Neural cell (in vitro differentiated cells): ENCODE measurements around the gene DPP6. TPM values are rescaled to one million over a fixed set of nuclear protein-coding genes. Genes with fewer than 3 reads are reported as not detected.

ENCODE experiments used
- H2AFZ ChIP-seq: fragments of 200-600, 300-800 bp; sonication (generic), shearing (Covaris generic); 2 replicates; pipeline ENCODE4 v1.6.0; 2014; ENCODE audit warnings: low read depth, mild to moderate bottlenecking, antibody characterized with exemption, low read length, moderate library complexity
- H3F3A ChIP-seq: fragments of 200-600 bp; shearing (Covaris generic); 2 replicates; pipeline ENCODE4 v1.6.1; 2016; ENCODE audit warnings: mild to moderate bottlenecking, moderate library complexity, mixed read lengths, antibody characterized with exemption, low read length; ENCODE audit not compliant: insufficient read depth, poor library complexity, severe bottlenecking
- H3K27ac ChIP-seq: fragments of 200-600, 300-800 bp; sonication (generic), shearing (Covaris generic); 2 replicates; pipeline ENCODE4 v1.5.1; 2014; ENCODE audit warnings: mild to moderate bottlenecking, low read length, moderate library complexity
- H3K27me3 ChIP-seq: fragments of 300-800, 200-600 bp; sonication (generic), shearing (Covaris generic); 2 replicates; pipeline ENCODE4 v1.6.0; 2014; ENCODE audit warnings: mild to moderate bottlenecking, low read depth, low read length, moderate library complexity; ENCODE audit not compliant: insufficient read depth
- H3K36me3 ChIP-seq: fragments of 300-800, 200-600 bp; sonication (generic), shearing (Covaris generic); 2 replicates; pipeline ENCODE4 v1.5.1; 2014; ENCODE audit warnings: mild to moderate bottlenecking, antibody characterized with exemption, low read length, moderate library complexity; ENCODE audit not compliant: insufficient read depth
- H3K4me2 ChIP-seq: fragments of 300-800, 200-600 bp; sonication (generic), shearing (Covaris generic); 2 replicates; pipeline ENCODE4 v1.6.0; 2014; ENCODE audit warnings: mild to moderate bottlenecking, low read length
- H3K4me3 ChIP-seq: fragments of 300-800, 200-600 bp; sonication (generic), shearing (Covaris generic); 2 replicates; pipeline ENCODE4 v1.5.1; 2014; ENCODE audit warnings: mild to moderate bottlenecking, low read length, moderate library complexity
- H3K79me2 ChIP-seq: fragments of 200-600 bp; shearing (Covaris generic); replicated peaks from 2 replicates; pipeline ENCODE4 v1.6.0; 2014; ENCODE audit warnings: mild to moderate bottlenecking, low read length, moderate library complexity; ENCODE audit not compliant: insufficient read depth
- H3K9ac ChIP-seq: fragments of 300-800, 200-600 bp; sonication (generic), shearing (Covaris generic); 2 replicates; pipeline ENCODE4 v1.6.1; 2016; ENCODE audit warnings: mild to moderate bottlenecking, low read length, mixed read lengths
- H3K9me2 ChIP-seq: fragments of 200-600 bp; shearing (Covaris generic); 2 replicates; pipeline ENCODE4 v1.6.1; 2016; ENCODE audit warnings: mild to moderate bottlenecking, low read length, mixed read lengths; ENCODE audit not compliant: insufficient read depth
- H3K9me3 ChIP-seq: fragments of 200-600, 300-800 bp; sonication (generic), shearing (Covaris generic); 2 replicates; pipeline ENCODE4 v1.6.1; 2016; ENCODE audit warnings: mild to moderate bottlenecking, mixed run types, low read length, moderate library complexity, mixed read lengths
- H4K20me1 ChIP-seq: fragments of 200-600 bp; shearing (Covaris generic); 2 replicates; pipeline ENCODE4 v1.6.1; 2016; ENCODE audit warnings: mild to moderate bottlenecking, mixed run types; ENCODE audit not compliant: insufficient read depth
- CTCF ChIP-seq: fragments of 450-650 bp; IDR thresholded peaks from 2 replicates; pipeline ENCODE4 v1.5.1; 2014; ENCODE audit warnings: antibody characterized with exemption, mild to moderate bottlenecking, moderate library complexity; ENCODE audit not compliant: poor library complexity, severe bottlenecking
- EP300 ChIP-seq: fragments of 450-650 bp; conservative IDR thresholded peaks from 2 replicates; pipeline ENCODE4 v1.6.1; 2014; ENCODE audit warnings: antibody characterized with exemption, mild to moderate bottlenecking, moderate library complexity; ENCODE audit not compliant: poor library complexity, severe bottlenecking
- EZH2 ChIP-seq: fragments of 200-600, 300-800 bp; shearing (Covaris generic), sonication (generic); IDR thresholded peaks from 2 replicates; pipeline ENCODE4 v1.6.1; 2014; ENCODE audit warnings: antibody characterized with exemption, low read length, borderline replicate concordance, mild to moderate bottlenecking; ENCODE audit not compliant: insufficient read depth, poor library complexity, severe bottlenecking
- MXI1 ChIP-seq: fragments of 450-650 bp; conservative IDR thresholded peaks from 2 replicates; pipeline ENCODE4 v1.6.1; 2014; ENCODE audit warnings: antibody characterized with exemption, mild to moderate bottlenecking; ENCODE audit not compliant: poor library complexity, severe bottlenecking
- POLR2AphosphoS5 ChIP-seq: IDR thresholded peaks from 2 replicates; pipeline ENCODE4 v1.6.1; 2012
- RAD21 ChIP-seq: fragments of 450-650 bp; conservative IDR thresholded peaks from 2 replicates; pipeline ENCODE4 v1.6.1; 2014; ENCODE audit warnings: antibody characterized with exemption, mild to moderate bottlenecking, moderate library complexity
- REST ChIP-seq: IDR thresholded peaks from 2 replicates; pipeline ENCODE4 v1.6.1; 2012; ENCODE audit warnings: borderline replicate concordance
- SMC3 ChIP-seq: fragments of 450-650 bp; conservative IDR thresholded peaks from 2 replicates; pipeline ENCODE4 v1.6.1; 2014; ENCODE audit warnings: antibody characterized with exemption, mild to moderate bottlenecking, moderate library complexity; ENCODE audit not compliant: poor library complexity
- TAF1 ChIP-seq: IDR thresholded peaks from 2 replicates; pipeline ENCODE4 v1.6.1; 2012; ENCODE audit warnings: low read depth
- polyA plus RNA-seq: library from polyadenylated mRNA; depleted of rRNA; stranded (reverse); fragments of >200 nt; gene quantifications from 2 replicates; pipeline ENCODE4 v1.2.3, GENCODE V29; 2014

DPP6 gene
- polyA plus RNA-seq, 1 donor from 2014 or later: 20.4 TPM

- H3K27me3 ChIP-seq: no peaks in the 10 kb centered on the region
- H3K4me3 ChIP-seq: no peak overlapping the region
- H3K79me2 ChIP-seq: no peaks in the 10 kb centered on the region
- no peak overlapping the region for H3K9ac ChIP-seq
- no peak overlapping the region for H2AFZ ChIP-seq
- no peak for TF ChIP-seq EZH2
- TF ChIP-seq REST: no peak
- no peak for TF ChIP-seq EP300
- no peak for TF ChIP-seq POLR2AphosphoS5
- no peak for TF ChIP-seq MXI1
- no peak for TF ChIP-seq TAF1
- no peak for TF ChIP-seq RAD21
- no peak for TF ChIP-seq SMC3
- no peak for TF ChIP-seq CTCF
- no peaks in the 10 kb centered on the region for H3K36me3 ChIP-seq
- H3K27ac ChIP-seq: no peak overlapping the region
- no peaks in the 10 kb centered on the region for H3F3A ChIP-seq
- no peaks in the 10 kb centered on the region for H3K9me2 ChIP-seq
- H3K9me3 ChIP-seq: no peaks in the 10 kb centered on the region
- no peak overlapping the region for H3K4me2 ChIP-seq
- no peaks in the 10 kb centered on the region for H4K20me1 ChIP-seq
These were observed 821.4 kb downstream of the DPP6 start for GRCh38 chr7:154873500-154874121.

GRCh38 chr7:154874409-154875113, 822.4 kb downstream of the DPP6 start:
- no peaks in the 10 kb centered on the region for H3K9me2 ChIP-seq
- no peak overlapping the region for H3K9ac ChIP-seq
- H3K27me3 ChIP-seq: no peaks in the 10 kb centered on the region
- no peaks in the 10 kb centered on the region for H3K36me3 ChIP-seq
- TF ChIP-seq TAF1 (no peak), MXI1 (no peak), SMC3 (no peak), EZH2 (no peak), POLR2AphosphoS5 (no peak), RAD21 (no peak), CTCF (no peak), EP300 (no peak), REST (no peak)
- H2AFZ ChIP-seq: no peak overlapping the region
- no peak overlapping the region for H3K4me3 ChIP-seq
- H3K4me2 ChIP-seq: no peak overlapping the region
- no peaks in the 10 kb centered on the region for H4K20me1 ChIP-seq
- no peaks in the 10 kb centered on the region for H3K9me3 ChIP-seq
- no peaks in the 10 kb centered on the region for H3F3A ChIP-seq
- no peak overlapping the region for H3K27ac ChIP-seq
- no peaks in the 10 kb centered on the region for H3K79me2 ChIP-seq
